ENCODE data around the gene ADM2. TPM values are rescaled to one million over a fixed set of nuclear protein-coding genes. Genes with fewer than 3 reads are reported as not detected.

Gene ADM2
- total and polyA plus RNA-seq, 4 donors, result 0.74 to 5.7 (median 2.7) TPM

- Histone ChIP-seq H3K27ac (ENCODE audit: low read depth in 1 of 2, low read length in 1 of 2) (no peak overlapping the region), H3K4me3 (no peak overlapping the region), H3K9ac (ENCODE audit: insufficient read depth in 1 of 2, low read length in 2 of 2) (no peak overlapping the region), H3K36me3 (ENCODE audit: control insufficient read depth in 4 of 4, insufficient read depth in 4 of 4, low read length in 4 of 4) (peaks cover 0 to 12% (median 4%) of the 10 kb centered on the region in 4 donors), H3K27me3 (ENCODE audit: control insufficient read depth in 3 of 3, insufficient read depth in 3 of 3, low read length in 2 of 3) (no peaks in the 10 kb centered on the region), H3K4me1 (ENCODE audit: control insufficient read depth in 5 of 5, insufficient read depth in 5 of 5, low read length in 5 of 5) (no peaks in the 10 kb centered on the region), H3K9me3 (ENCODE audit: control insufficient read depth in 4 of 4, insufficient read depth in 3 of 4, low read length in 3 of 4) (no peaks in the 10 kb centered on the region)
- peak; percentile 78 for TF ChIP-seq CTCF (IDR thresholded peaks at IDR 0.05; ENCODE audit: control extremely low read depth, extremely low read depth)
- WGBS, 2 donors, result 11 to 18% methylated on average over 13 of the region's 13 CpGs
- peak; percentile 81 for ATAC-seq (ENCODE audit: insufficient read depth, low FRiP score)
- peak; percentile 53 to 64 (median 62) for DNase-seq
Observed at GRCh38 chr22:50498322-50498890, 17.1 kb downstream of the ADM2 start.

DNA sequence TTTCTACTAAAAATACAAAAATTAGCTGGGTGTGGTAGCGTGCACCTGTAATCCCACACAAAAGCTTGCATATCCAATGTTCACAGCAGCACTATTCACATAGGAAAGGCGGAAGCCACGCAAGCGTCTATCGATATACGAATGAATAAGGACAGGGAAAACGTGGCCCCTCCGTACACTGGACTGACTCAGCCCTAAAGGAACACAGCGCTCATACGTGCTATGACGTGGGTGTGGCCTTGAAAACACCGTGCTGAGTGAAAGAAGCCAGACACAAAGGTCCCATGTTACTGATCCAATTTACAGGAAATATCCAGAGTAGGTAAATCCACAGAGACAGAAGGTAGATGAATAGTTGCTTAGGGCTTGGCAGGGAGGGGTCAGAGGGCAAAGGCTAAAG is 19.1 kb downstream of the ADM2 start:
- ATAC-seq (ENCODE audit: insufficient read depth, low FRiP score) (no peak), DNase-seq (no peak)
- Histone ChIP-seq H3K36me3 (ENCODE audit: control insufficient read depth in 4 of 4, insufficient read depth in 4 of 4, low read length in 4 of 4) (peaks cover 0 to 30% (median 4%) of the 10 kb centered on the region in 4 donors), H3K4me3 (no peak overlapping the region), H3K4me1 (ENCODE audit: control insufficient read depth in 5 of 5, insufficient read depth in 5 of 5, low read length in 5 of 5) (no peaks in the 10 kb centered on the region), H3K27me3 (ENCODE audit: control insufficient read depth in 3 of 3, insufficient read depth in 3 of 3, low read length in 2 of 3) (no peaks in the 10 kb centered on the region), H3K9ac (ENCODE audit: insufficient read depth in 1 of 2, low read length in 2 of 2) (no peak overlapping the region), H3K27ac (ENCODE audit: low read depth in 1 of 2, low read length in 1 of 2) (no peak overlapping the region), H3K9me3 (ENCODE audit: control insufficient read depth in 4 of 4, insufficient read depth in 3 of 4, low read length in 3 of 4) (no peaks in the 10 kb centered on the region)
- WGBS, 2 donors, result 90 to 92% methylated on average over 12 of the region's 12 CpGs
- TF ChIP-seq CTCF (IDR thresholded peaks at IDR 0.05; ENCODE audit: control extremely low read depth, extremely low read depth), result no peak

GRCh38 chr22:50502096-50502495 is 20.8 kb downstream of the ADM2 start:
- H3K27me3 ChIP-seq (ENCODE audit: control insufficient read depth in 3 of 3, insufficient read depth in 3 of 3, low read length in 2 of 3), result no peaks in the 10 kb centered on the region
- no peaks in the 10 kb centered on the region for H3K9me3 ChIP-seq (ENCODE audit: control insufficient read depth in 4 of 4, insufficient read depth in 3 of 4, low read length in 3 of 4)
- whole genome bisulfite sequencing, 2 donors, result 85 to 97% methylated on average over 6 of the region's 6 CpGs
- TF ChIP-seq CTCF (IDR thresholded peaks at IDR 0.05; ENCODE audit: control extremely low read depth, extremely low read depth), result no peak
- peaks cover 0 to 38% (median 4%) of the 10 kb centered on the region in 4 donors for H3K36me3 ChIP-seq (ENCODE audit: control insufficient read depth in 4 of 4, insufficient read depth in 4 of 4, low read length in 4 of 4)
- no peak overlapping the region for H3K9ac ChIP-seq (ENCODE audit: insufficient read depth in 1 of 2, low read length in 2 of 2)
- H3K4me1 ChIP-seq (ENCODE audit: control insufficient read depth in 5 of 5, insufficient read depth in 5 of 5, low read length in 5 of 5), result peaks cover 0 to 12% (median 7%) of the 10 kb centered on the region in 5 donors
- no peak for ATAC-seq (ENCODE audit: insufficient read depth, low FRiP score)
- H3K4me3 ChIP-seq, result no peak overlapping the region
- no peak overlapping the region for H3K27ac ChIP-seq (ENCODE audit: low read depth in 1 of 2, low read length in 1 of 2)
- DNase-seq, result no peak
